ENCODE results near the gene NKD2.
"Not testable (repeated sequence)": the region's sequence is repeated elsewhere in the genome, so short reads cannot be mapped to it uniquely, and the experiment has no call there.

The NKD2 gene

DNA sequence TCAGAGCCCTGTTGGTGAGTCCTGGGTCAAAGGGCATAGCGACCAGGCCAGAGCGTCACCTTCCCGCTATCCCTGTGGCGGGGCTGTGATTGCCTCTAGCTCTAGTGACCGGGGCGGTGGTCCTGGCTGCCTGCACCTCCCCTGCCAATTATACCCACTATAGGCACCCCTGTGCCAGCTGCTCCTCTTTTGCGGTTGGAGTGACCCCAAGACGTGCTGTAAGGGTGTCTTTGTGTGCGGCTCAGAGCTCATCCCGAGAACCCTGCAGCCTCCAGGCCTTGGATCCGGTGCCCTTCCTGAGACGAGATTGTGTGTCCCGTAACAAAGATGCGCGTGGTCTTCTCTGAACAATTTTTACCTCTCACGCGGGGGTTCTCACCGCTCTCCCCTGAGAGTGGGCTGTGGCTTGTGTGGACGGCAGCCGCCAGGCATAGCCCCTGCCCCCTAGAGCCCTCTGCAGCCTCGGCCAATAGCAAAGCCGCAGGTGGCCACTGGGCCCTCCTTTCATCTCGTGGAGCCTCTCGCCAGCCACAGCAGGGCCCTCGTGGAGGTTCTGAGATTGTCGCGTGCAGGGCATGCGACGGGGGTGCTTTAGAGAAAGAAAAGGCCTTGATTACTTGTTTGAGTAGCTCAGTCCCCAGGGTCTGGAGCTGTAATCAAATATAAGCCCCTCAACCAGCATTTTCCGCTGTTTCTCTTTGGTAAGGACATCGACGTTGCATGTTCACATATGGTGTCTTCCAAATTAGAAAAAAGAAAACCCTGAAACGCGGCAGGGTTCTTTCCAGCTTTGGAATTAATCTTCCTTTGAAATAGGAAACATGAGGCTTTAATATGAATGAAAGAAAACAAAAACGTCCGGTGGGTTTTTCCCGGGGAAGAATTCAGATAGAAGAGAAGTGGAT, 10.7 kb downstream of the NKD2 start:
- no peaks in the 10 kb centered on the region for H3K9me3 ChIP-seq (ENCODE audit: control insufficient read depth, low read length)
- TF ChIP-seq, protein P1, sequence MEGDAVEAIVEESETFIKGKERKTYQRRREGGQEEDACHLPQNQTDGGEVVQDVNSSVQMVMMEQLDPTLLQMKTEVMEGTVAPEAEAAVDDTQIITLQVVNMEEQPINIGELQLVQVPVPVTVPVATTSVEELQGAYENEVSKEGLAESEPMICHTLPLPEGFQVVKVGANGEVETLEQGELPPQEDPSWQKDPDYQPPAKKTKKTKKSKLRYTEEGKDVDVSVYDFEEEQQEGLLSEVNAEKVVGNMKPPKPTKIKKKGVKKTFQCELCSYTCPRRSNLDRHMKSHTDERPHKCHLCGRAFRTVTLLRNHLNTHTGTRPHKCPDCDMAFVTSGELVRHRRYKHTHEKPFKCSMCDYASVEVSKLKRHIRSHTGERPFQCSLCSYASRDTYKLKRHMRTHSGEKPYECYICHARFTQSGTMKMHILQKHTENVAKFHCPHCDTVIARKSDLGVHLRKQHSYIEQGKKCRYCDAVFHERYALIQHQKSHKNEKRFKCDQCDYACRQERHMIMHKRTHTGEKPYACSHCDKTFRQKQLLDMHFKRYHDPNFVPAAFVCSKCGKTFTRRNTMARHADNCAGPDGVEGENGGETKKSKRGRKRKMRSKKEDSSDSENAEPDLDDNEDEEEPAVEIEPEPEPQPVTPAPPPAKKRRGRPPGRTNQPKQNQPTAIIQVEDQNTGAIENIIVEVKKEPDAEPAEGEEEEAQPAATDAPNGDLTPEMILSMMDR (IDR thresholded peaks at IDR 0.05), result no peak
- no peak overlapping the region for H3K9ac ChIP-seq
- H3K4me2 ChIP-seq (ENCODE audit: low read length), result no peak overlapping the region
- H3K79me2 ChIP-seq, result no peaks in the 10 kb centered on the region
- no peaks in the 10 kb centered on the region for H3K36me3 ChIP-seq (ENCODE audit: control insufficient read depth, insufficient read depth, low read length)
- H2AFZ ChIP-seq, result no peak overlapping the region
- no peaks in the 10 kb centered on the region for H3K27me3 ChIP-seq (ENCODE audit: control insufficient read depth, insufficient read depth, low read length)
- no peak overlapping the region for H3K27ac ChIP-seq
- H3K4me3 ChIP-seq (ENCODE audit: low read depth, low read length), result no peak overlapping the region
- H3K4me1 ChIP-seq, result no peaks in the 10 kb centered on the region

DNA sequence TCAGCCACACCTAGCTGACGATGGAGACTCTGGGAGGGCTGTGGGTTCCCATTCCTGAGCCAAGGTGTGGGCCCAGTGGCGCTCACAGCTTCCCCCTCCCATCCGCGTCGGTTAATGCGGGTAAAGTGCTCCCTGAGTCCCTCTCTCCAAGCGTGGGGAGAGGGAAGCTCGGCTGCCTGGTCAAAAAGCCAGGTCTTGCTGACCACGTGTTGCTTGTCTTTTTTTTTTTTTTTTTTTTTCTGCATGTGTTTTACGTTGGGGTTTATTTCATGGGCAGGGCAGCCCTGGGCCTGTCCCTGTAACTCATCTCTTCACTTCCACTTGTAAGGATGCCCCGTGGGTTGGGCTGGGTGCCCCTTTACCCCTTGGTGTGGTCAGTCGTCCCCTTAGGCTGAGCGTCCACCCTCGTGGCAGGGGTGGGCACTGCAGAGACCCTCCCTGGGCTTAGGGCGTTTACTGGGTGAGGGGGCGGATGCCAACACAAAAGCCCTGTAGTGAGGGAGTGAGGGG, 11.9 kb downstream of the NKD2 start:
- Histone ChIP-seq H3K4me3 (ENCODE audit: low read depth, low read length) (no peak overlapping the region), H3K27ac (no peak overlapping the region), H2AFZ (no peak overlapping the region), H3K79me2 (no peaks in the 10 kb centered on the region), H3K27me3 (ENCODE audit: control insufficient read depth, insufficient read depth, low read length) (no peaks in the 10 kb centered on the region), H3K9me3 (ENCODE audit: control insufficient read depth, low read length) (no peaks in the 10 kb centered on the region), H3K9ac (no peak overlapping the region), H3K36me3 (ENCODE audit: control insufficient read depth, insufficient read depth, low read length) (no peaks in the 10 kb centered on the region), H3K4me2 (ENCODE audit: low read length) (no peak overlapping the region), H3K4me1 (no peaks in the 10 kb centered on the region)
- TF ChIP-seq, protein P1 (IDR thresholded peaks at IDR 0.05), result no peak

DNA sequence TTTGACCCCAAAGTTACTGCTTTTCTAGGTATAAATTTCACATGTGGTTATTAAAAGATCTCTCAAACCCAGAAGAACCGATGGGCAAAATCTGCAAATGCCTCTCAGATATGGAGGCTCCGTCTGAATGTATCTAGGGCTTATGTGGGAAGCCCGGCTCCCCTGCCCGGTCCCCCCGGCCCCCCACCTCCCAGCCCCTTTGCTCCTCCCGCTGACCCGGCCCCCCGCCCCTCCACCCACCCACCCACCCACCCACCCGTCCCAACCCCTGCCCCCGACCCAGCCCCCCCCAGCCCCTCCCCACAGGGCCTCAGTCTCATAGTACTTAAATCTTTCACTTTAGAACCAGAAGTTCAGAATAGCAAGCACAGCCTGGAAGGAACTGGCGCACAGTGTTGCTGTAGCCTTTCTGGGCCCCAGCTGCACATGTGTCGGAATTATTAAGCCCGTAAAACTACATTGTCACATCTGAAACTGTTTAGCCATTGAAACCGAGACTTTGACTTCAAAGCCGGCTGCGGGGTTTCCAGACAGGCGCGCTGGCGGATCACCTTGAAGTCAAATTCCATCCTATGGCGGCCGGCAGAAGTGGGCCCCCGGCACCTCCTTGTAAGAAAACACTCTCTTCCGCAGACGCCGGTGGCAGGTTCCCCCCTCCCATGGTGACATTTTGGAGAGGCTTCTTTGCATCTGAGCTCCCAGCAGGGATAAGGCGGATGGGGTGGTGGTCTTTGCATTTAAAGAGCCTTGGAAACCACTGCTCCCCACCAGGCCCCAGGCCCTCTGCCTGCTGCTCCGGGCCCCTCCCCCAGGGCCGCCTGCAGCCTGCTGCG, 12.8 kb downstream of the NKD2 start:
- no peaks in the 10 kb centered on the region for H3K79me2 ChIP-seq
- no peak overlapping the region for H2AFZ ChIP-seq
- no peak overlapping the region for H3K4me3 ChIP-seq (ENCODE audit: low read depth, low read length)
- H3K27me3 ChIP-seq (ENCODE audit: control insufficient read depth, insufficient read depth, low read length), result no peaks in the 10 kb centered on the region
- no peak overlapping the region for H3K4me2 ChIP-seq (ENCODE audit: low read length)
- no peaks in the 10 kb centered on the region for H3K36me3 ChIP-seq (ENCODE audit: control insufficient read depth, insufficient read depth, low read length)
- TF ChIP-seq, protein P1 (IDR thresholded peaks at IDR 0.05), result no peak
- H3K4me1 ChIP-seq, result no peaks in the 10 kb centered on the region
- no peaks in the 10 kb centered on the region for H3K9me3 ChIP-seq (ENCODE audit: control insufficient read depth, low read length)
- no peak overlapping the region for H3K9ac ChIP-seq
- no peak overlapping the region for H3K27ac ChIP-seq

DNA sequence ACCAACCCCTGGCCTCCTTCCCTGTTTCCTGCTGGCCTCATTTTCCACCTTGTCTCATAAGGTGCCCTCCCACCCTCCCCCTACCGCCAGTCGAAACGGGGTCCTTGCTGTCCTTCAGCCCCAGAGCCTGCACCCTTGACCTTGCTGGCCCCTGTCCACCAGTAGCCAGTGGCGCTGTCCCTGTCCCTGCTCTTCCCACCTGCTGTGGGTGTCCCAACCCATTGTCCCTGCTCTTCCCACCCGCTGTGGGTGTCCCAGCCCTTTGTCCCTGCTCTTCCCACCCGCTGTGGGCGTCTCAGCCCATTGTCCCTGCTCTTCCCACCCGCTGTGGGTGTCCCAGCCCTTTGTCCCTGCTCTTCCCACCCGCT, 13.4 kb downstream of the NKD2 start:
- not testable (repeated sequence) for H3K4me2 ChIP-seq (ENCODE audit: low read length); H3K9me3 ChIP-seq (ENCODE audit: control insufficient read depth, low read length); H3K4me3 ChIP-seq (ENCODE audit: low read depth, low read length); H3K9ac ChIP-seq; H3K27me3 ChIP-seq (ENCODE audit: control insufficient read depth, insufficient read depth, low read length); H3K4me1 ChIP-seq; H2AFZ ChIP-seq; H3K79me2 ChIP-seq; H3K36me3 ChIP-seq (ENCODE audit: control insufficient read depth, insufficient read depth, low read length); H3K27ac ChIP-seq

All from parathyroid adenoma (tissue), 2 donors.